NCI-H748 (cell line): ENCODE results near the gene PXT1.

ENCODE experiments used
- DNase-seq: peaks from one replicate; lab custom pipeline; 2025; ENCODE audit not compliant: unreplicated experiment; lab: John Stamatoyannopoulos, UW

Gene PXT1

DNA sequence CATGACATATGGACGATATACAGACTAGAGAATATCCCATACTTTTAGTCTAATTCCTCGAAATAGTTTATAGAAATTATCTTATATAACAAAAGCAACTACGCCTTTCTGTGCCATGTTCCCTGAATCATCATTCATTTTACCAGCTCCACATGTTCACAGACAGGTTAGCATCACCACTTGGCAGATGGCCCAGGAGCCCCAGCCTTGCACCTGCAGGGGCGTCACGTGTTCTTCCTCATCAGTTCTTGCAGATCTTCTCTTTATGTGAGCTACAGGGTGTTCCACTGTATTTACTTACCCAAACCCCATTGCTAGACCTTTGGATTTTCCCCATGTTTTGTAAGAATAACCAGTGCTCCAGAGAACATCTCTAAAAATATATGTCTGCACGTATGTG, 93.4 kb downstream of the PXT1 start:
- DNase-seq, result peak; percentile 93

DNA sequence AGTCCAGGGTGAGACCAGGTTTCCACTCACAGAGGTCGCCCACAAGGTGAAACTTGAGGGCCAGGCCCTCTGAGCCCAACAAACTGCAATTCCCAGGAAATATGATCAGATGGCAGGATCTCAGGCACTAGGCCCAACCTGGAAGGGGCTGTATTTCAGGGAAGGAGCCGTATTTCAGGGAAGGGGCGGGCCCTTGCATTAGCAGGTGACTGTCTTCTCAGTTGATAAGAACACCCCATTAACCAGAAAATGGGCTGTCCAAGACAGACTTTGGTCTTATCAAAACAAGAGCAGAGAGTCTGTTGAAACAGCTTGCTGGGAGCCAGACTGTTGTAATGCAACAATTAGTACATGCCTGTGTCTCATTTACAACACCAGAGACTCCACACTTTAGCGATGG, 95.0 kb downstream of the PXT1 start:
- no peak for DNase-seq

DNA sequence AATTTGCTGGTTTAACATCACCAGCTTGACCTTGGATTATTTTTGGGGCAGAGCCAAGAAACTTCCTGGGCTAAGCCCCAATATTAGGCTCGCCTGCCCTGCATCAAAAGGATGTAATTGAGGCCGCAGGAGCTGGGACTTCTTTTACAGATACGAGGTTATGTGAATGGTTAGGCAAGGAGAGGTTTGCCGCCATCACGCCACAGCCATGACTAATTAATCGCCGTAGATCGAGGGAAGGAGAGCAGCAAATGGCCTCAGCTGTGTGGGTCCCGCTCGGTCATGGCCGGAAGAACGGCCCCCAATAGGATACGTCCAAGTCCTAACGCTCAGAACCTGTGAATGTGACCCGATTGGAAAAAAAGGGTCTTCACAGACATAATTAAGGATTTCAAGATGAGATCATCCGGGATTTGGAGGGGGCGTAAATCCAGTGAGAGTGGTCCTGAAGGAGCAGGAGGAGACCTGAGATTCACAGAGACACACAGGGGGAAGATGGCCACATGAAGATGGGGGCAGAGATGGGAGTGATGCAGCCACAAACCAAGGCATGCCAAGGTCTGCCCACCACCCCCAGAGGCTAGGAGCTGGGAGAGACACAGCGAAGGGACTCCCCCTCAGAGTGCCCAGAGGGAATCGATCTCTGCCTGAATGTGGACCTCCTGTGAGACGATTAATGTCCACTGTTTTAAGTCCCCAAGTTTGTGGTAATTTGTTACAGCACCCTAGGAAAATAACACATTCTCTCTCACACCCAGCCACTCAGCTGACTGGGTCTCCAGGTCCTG, 96.0 kb downstream of the PXT1 start:
- no peak for DNase-seq

- DNase-seq, result peak; percentile 47
These were observed 96.8 kb downstream of the PXT1 start for GRCh38 chr6:36345681-36346466.

GRCh38 chr6:36343109-36343680, 99.5 kb downstream of the PXT1 start:
- no peak for DNase-seq

- DNase-seq, result no peak
These were observed 101.8 kb downstream of the PXT1 start for GRCh38 chr6:36340618-36341454.
